Measurements from ENCODE around the gene GPX4. TPM values are rescaled to one million over a fixed set of nuclear protein-coding genes. Genes with fewer than 3 reads are reported as not detected.

Gene GPX4
- total and polyA plus RNA-seq, 10 of the 15 experiments (the other 5 are each of a cell fraction or from before 2014, with no cell fraction given): 33.3 to 749 (median 297) TPM

DNA sequence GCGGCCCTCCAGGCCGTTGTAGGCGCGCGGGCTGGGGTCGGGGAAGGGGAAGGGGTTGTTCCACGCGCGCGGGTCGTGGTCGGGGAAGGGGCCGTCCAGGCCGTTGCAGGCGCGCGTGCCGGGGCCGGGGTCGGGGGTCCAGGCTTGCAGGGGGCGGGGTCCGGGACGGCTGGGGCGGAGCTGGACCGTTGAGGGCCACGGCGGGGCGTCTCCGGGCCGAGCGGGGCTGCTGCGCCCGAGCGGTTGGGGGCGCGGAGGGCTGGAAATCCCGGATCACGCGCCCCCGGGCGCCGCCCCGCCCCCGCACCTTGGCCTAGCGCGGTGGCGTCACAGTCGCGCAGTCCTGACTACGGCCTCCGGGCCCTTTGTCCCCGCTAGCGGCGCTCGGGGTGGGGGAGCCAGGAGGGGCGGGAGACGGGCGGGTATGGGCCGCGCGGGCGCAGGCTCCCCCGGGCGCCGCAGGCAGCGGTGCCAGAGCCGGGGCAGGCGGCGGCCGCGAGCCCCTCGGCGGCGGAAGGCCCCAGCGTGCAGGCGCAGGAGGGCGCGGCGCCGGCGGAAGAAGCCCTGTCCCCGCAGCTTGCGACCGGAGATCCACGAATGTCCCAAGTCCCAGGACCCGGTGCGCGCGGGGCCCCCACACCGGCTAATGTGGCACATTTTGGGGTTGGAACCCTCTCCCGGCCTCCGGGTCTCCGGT is 665 bp downstream of the GPX4 start (continued):
- TF ChIP-seq ETV6 (conservative IDR thresholded peaks at IDR 0.05 in 1 of 2, IDR thresholded peaks at IDR 0.05 in 1 of 2; ENCODE audit: borderline replicate concordance in 1 of 2, low read depth in 1 of 2) (no peak), CEBPB (IDR thresholded peaks at IDR 0.05; ENCODE audit: borderline replicate concordance in 1 of 2, low read depth in 2 of 2, low read length in 2 of 2) (no peak), RELA (IDR thresholded peaks at IDR 0.05; ENCODE audit: borderline replicate concordance, partially characterized antibody) (no peak), CREM (IDR thresholded peaks at IDR 0.05; ENCODE audit: low read depth) (peak; percentile 42; the same call in 1 of the 2 replicates), NFYA (IDR thresholded peaks at IDR 0.05; ENCODE audit: borderline replicate concordance, low read depth, low read length) (no peak), HDGF (IDR thresholded peaks at IDR 0.05) (no peak), YY1 (IDR thresholded peaks at IDR 0.05; ENCODE audit: low read depth, low read length) (peak; percentile 24; the same call in 1 of the 2 replicates), RUNX3 (IDR thresholded peaks at IDR 0.05; ENCODE audit: low read length) (no peak), ASH2L (IDR thresholded peaks at IDR 0.05; ENCODE audit: borderline replicate concordance, low read depth) (no peak), GABPA (IDR thresholded peaks at IDR 0.05; ENCODE audit: low read depth) (no peak), CREB1 (IDR thresholded peaks at IDR 0.05; ENCODE audit: low read depth) (peak; percentile 81), BACH1 (IDR thresholded peaks at IDR 0.05; ENCODE audit: borderline replicate concordance) (peak; percentile 74), CBX5 (IDR thresholded peaks at IDR 0.05; ENCODE audit: low read depth) (no peak), SIN3A (IDR thresholded peaks at IDR 0.05; ENCODE audit: low read depth, low read length) (no peak), SIX5 (IDR thresholded peaks at IDR 0.05; ENCODE audit: low read depth, low read length, severe bottlenecking) (no peak), YBX1 (IDR thresholded peaks at IDR 0.05) (no peak), ZBED1 (IDR thresholded peaks at IDR 0.05; ENCODE audit: borderline replicate concordance) (no peak), JUND (IDR thresholded peaks at IDR 0.05; ENCODE audit: low read depth, low read length) (no peak), TCF7 (IDR thresholded peaks at IDR 0.05; ENCODE audit: borderline replicate concordance) (no peak), EED (IDR thresholded peaks at IDR 0.05; ENCODE audit: low read depth) (no peak), TCF12 (IDR thresholded peaks at IDR 0.05; ENCODE audit: low read depth, low read length) (no peak), CHD4 (IDR thresholded peaks at IDR 0.05) (no peak), GATAD2B (conservative IDR thresholded peaks at IDR 0.05; ENCODE audit: low read depth) (peak; percentile 30), FOS (IDR thresholded peaks at IDR 0.05; ENCODE audit: borderline replicate concordance, extremely low read depth, insufficient read length) (no peak)
- TF ChIP-seq, protein P1, sequence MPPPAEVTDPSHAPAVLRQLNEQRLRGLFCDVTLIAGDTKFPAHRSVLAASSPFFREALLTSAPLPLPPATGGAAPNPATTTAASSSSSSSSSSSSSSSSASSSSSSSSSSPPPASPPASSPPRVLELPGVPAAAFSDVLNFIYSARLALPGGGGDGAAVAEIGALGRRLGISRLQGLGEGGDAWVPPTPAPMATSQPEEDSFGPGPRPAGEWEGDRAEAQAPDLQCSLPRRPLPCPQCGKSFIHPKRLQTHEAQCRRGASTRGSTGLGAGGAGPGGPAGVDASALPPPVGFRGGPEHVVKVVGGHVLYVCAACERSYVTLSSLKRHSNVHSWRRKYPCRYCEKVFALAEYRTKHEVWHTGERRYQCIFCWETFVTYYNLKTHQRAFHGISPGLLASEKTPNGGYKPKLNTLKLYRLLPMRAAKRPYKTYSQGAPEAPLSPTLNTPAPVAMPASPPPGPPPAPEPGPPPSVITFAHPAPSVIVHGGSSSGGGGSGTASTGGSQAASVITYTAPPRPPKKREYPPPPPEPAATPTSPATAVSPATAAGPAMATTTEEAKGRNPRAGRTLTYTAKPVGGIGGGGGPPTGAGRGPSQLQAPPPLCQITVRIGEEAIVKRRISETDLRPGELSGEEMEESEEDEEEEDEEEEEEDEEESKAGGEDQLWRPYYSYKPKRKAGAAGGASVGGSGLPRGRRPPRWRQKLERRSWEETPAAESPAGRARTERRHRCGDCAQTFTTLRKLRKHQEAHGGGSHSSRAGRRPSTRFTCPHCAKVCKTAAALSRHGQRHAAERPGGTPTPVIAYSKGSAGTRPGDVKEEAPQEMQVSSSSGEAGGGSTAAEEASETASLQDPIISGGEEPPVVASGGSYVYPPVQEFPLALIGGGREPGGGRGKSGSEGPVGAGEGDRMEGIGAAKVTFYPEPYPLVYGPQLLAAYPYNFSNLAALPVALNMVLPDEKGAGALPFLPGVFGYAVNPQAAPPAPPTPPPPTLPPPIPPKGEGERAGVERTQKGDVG (CRISPR knock-in tag; IDR thresholded peaks at IDR 0.05): no peak
- TF ChIP-seq, protein P2, sequence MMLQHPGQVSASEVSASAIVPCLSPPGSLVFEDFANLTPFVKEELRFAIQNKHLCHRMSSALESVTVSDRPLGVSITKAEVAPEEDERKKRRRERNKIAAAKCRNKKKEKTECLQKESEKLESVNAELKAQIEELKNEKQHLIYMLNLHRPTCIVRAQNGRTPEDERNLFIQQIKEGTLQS (IDR thresholded peaks at IDR 0.05; ENCODE audit: borderline replicate concordance, extremely low read depth, low read depth, low read length): no peak
- TF ChIP-seq, protein P3, sequence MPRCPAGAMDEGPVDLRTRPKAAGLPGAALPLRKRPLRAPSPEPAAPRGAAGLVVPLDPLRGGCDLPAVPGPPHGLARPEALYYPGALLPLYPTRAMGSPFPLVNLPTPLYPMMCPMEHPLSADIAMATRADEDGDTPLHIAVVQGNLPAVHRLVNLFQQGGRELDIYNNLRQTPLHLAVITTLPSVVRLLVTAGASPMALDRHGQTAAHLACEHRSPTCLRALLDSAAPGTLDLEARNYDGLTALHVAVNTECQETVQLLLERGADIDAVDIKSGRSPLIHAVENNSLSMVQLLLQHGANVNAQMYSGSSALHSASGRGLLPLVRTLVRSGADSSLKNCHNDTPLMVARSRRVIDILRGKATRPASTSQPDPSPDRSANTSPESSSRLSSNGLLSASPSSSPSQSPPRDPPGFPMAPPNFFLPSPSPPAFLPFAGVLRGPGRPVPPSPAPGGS (IDR thresholded peaks at IDR 0.05; ENCODE audit: borderline replicate concordance, insufficient read depth, low read depth, low read length, poor library complexity, severe bottlenecking): peak; percentile 47
